K562 (cell line): ENCODE measurements around the gene CDKL1. TPM values are rescaled to one million over a fixed set of nuclear protein-coding genes. Genes with fewer than 3 reads are reported as not detected.
"Not testable (repeated sequence)": the region's sequence is repeated elsewhere in the genome, so short reads cannot be mapped to it uniquely, and the experiment has no call there.

ENCODE experiments used
- ATAC-seq: fragments of 200-7000 bp; cut with Tn5 transposase; 3 replicates; pipeline ENCODE4 v1.9.1; 2020; ENCODE audit warnings: moderate library complexity
- BruUV-seq: library from RNA; stranded (reverse); fragments of 400-500 nt; replicated peaks from 2 replicates; lab custom pipeline; 2021; lab: Mats Ljungman, UMichigan
- CTCF ChIA-PET: fragments of 300-600 bp; formaldehyde crosslinking; extraction: SDS; loops from one replicate; lab custom pipeline; 2021; ENCODE audit warnings: low intra/inter-chr PET ratio; lab: Yijun Ruan, JAX
- POLR2A ChIA-PET: fragments of 300-600, 350-650 bp; sonication (Branson Sonifier 250); formaldehyde crosslinking; extraction: SDS; loops from one replicate; lab custom pipeline; 2021; ENCODE audit warnings: antibody characterized with exemption, inconsistent platforms; lab: Yijun Ruan, JAX
- DNase-seq, 4 experiments: peaks; one replicate each; pipeline versions ENCODE4 v3.0.0 to v3.0.0-alpha.2; 2011 to 2018; ENCODE audit warnings: low spot score in 3 of 4, mixed read lengths in 3 of 4; ENCODE audit errors: extremely low read depth in 1 of 4
- FAIRE-seq: peaks from 2 replicates; lab custom pipeline; 2011; peaks lifted over from hg19 to GRCh38; lab: Jason Lieb, UNC
- H2AFZ ChIP-seq: 2 replicates; pipeline ENCODE4 v1.6.0; 2011; ENCODE audit warnings: low read depth, low read length, control low read depth, inconsistent platforms
- H3K27ac ChIP-seq: fragments of 200-600 bp; 3 replicates; pipeline ENCODE4 v1.8.0; 2011; ENCODE audit warnings: low read depth, mild to moderate bottlenecking, control low read depth, inconsistent platforms, low read length, moderate library complexity, mixed read lengths; ENCODE audit errors: extremely low read depth
- H3K27me3 ChIP-seq, 2 experiments: fragments of 300-600 bp in 1 of 2; 2 replicates in 1 of 2; 3 replicates in 1 of 2; pipeline versions ENCODE4 v1.6.0 to v1.8.0; 2011; ENCODE audit warnings: inconsistent platforms in 2 of 2, low read length in 2 of 2, mild to moderate bottlenecking in 1 of 2, mixed read lengths in 1 of 2, moderate library complexity in 1 of 2; ENCODE audit not compliant: control insufficient read depth in 2 of 2, insufficient read depth in 2 of 2
- H3K36me3 ChIP-seq: fragments of 300-600 bp; 3 replicates; pipeline ENCODE4 v1.8.0; 2011; ENCODE audit warnings: mild to moderate bottlenecking, low read length, inconsistent platforms; ENCODE audit not compliant: control insufficient read depth, insufficient read depth
- H3K4me1 ChIP-seq, 2 experiments: fragments of 200-600 bp in 1 of 2; replicated peaks in 1 of 2; 2 replicates in 1 of 2; 3 replicates in 1 of 2; pipeline versions ENCODE4 v1.5.1 to v1.8.0; 2011; ENCODE audit warnings: inconsistent platforms in 2 of 2, low read length in 2 of 2, mild to moderate bottlenecking in 1 of 2, mixed read lengths in 1 of 2, moderate library complexity in 1 of 2; ENCODE audit not compliant: control insufficient read depth in 2 of 2, insufficient read depth in 2 of 2
- H3K4me2 ChIP-seq: 2 replicates; pipeline ENCODE4 v1.6.1; 2011; ENCODE audit warnings: low read length, control low read depth, inconsistent platforms, mixed read lengths; ENCODE audit not compliant: insufficient read depth
- H3K4me3 ChIP-seq: fragments of 200-600 bp; sonication (generic), shearing (Covaris generic); 2 replicates; pipeline ENCODE4 v1.5.1; 2016; ENCODE audit warnings: control low read depth, inconsistent platforms
- H3K79me2 ChIP-seq: fragments of 200-600 bp; 3 replicates; pipeline ENCODE4 v1.8.0; 2011; ENCODE audit warnings: low read length, inconsistent platforms; ENCODE audit not compliant: control insufficient read depth, insufficient read depth
- H3K9ac ChIP-seq, 2 experiments: 2 replicates each; pipeline versions ENCODE4 v1.6.0 to v1.6.1; 2011; ENCODE audit warnings: low read depth in 2 of 2, low read length in 2 of 2, control low read depth in 1 of 2, inconsistent platforms in 1 of 2, mild to moderate bottlenecking in 1 of 2, mixed read lengths in 1 of 2; ENCODE audit not compliant: insufficient read depth in 1 of 2
- H3K9me1 ChIP-seq: one replicate; pipeline ENCODE4 v1.6.0; 2011; ENCODE audit warnings: inconsistent platforms, mild to moderate bottlenecking, low read length, moderate library complexity; ENCODE audit not compliant: control insufficient read depth, insufficient read depth
- H3K9me3 ChIP-seq: replicated peaks from 2 replicates; pipeline ENCODE4 v1.5.1; 2011; ENCODE audit warnings: low read depth, low read length, inconsistent platforms; ENCODE audit not compliant: control insufficient read depth, insufficient read depth
- H4K20me1 ChIP-seq: replicated peaks from 2 replicates; pipeline ENCODE4 v1.6.1; 2011; ENCODE audit warnings: low read length, inconsistent platforms, mixed read lengths; ENCODE audit not compliant: control insufficient read depth, insufficient read depth
- ATF3 ChIP-seq, 2 experiments: fragments of 450-650 bp in 1 of 2; sonication (generic) in 1 of 2; formaldehyde crosslinking in 1 of 2; IDR thresholded peaks in 1 of 2; conservative IDR thresholded peaks in 1 of 2; 2 replicates each; pipeline versions ENCODE4 v1.6.1 to v1.8.1; 2016 to 2023; ENCODE audit warnings: mild to moderate bottlenecking in 2 of 2, moderate library complexity in 2 of 2, inconsistent platforms in 1 of 2, missing genetic modification reagents in 1 of 2
- ESRRA ChIP-seq: fragments of 450-650 bp; IDR thresholded peaks from 2 replicates; pipeline ENCODE4 v1.6.1; 2014; ENCODE audit warnings: low read depth, mild to moderate bottlenecking, moderate library complexity, borderline replicate concordance
- GATAD2B ChIP-seq: fragments of 450-650 bp; IDR thresholded peaks from 2 replicates; pipeline ENCODE4 v1.6.1; 2017; ENCODE audit warnings: mild to moderate bottlenecking, borderline replicate concordance
- HCFC1 ChIP-seq: IDR thresholded peaks from 2 replicates; pipeline ENCODE4 v1.6.1; 2012; ENCODE audit warnings: low read depth, low read length, improper control_type of control experiment
- HINFP ChIP-seq: fragments of 450-650 bp; conservative IDR thresholded peaks from 2 replicates; pipeline ENCODE4 v1.6.1; 2016; ENCODE audit warnings: missing genetic modification characterization, low read depth, mild to moderate bottlenecking, control low read depth, missing compliant biosample characterization
- MEF2D ChIP-seq: conservative IDR thresholded peaks from 2 replicates; pipeline ENCODE4 v1.6.1; 2016; ENCODE audit warnings: low read depth, missing genetic modification characterization, missing compliant biosample characterization
- PTTG1 ChIP-seq: fragments of 450-650 bp; IDR thresholded peaks from 2 replicates; pipeline ENCODE4 v1.6.1; 2016; ENCODE audit warnings: low read depth, mild to moderate bottlenecking, missing genetic modification characterization, missing compliant biosample characterization
- SAFB ChIP-seq: fragments of 200-400 bp; formaldehyde crosslinking; IDR thresholded peaks from 2 replicates; pipeline ENCODE4 v1.6.1; 2017; ENCODE audit warnings: low read depth, low read length, borderline replicate concordance
- TARDBP ChIP-seq: fragments of 450-650 bp; IDR thresholded peaks from 2 replicates; pipeline ENCODE4 v1.6.1; 2016
- THRAP3 ChIP-seq: fragments of 450-650 bp; IDR thresholded peaks from 2 replicates; pipeline ENCODE4 v1.6.1; 2016; ENCODE audit warnings: mild to moderate bottlenecking, inconsistent platforms, borderline replicate concordance
- ZNF197 ChIP-seq: fragments of 200-800 bp; sonication (Bioruptor generic); IDR thresholded peaks from 2 replicates; pipeline ENCODE4 v1.6.1; 2016; ENCODE audit warnings: low read depth, missing genetic modification characterization, missing compliant biosample characterization
- WGBS: fragments of 100-300 bp; shearing (Covaris generic); methylation state at CpG from one replicate; pipeline ENCODE4 v1.1.6; 2016; ENCODE audit warnings: low coverage, mixed read lengths; ENCODE audit not compliant: insufficient coverage; ENCODE audit errors: missing lambda C conversion rate; 5-methylcytosine and 5-hydroxymethylcytosine counted together
- in situ Hi-C: fragments of 300-500 bp; cut with MboI; formaldehyde crosslinking; loops from 4 replicates; pipeline ENCODE4 v1.15.0; 2018; ENCODE audit warnings: inconsistent platforms, mixed read lengths
- intact Hi-C: fragments of 100-400 bp; cut with micrococcal nuclease; formaldehyde crosslinking; loops from 2 replicates; pipeline ENCODE4 v1.14.2; 2022
- polyA plus RNA-seq, 8 experiments: library from polyadenylated mRNA; depleted of rRNA in 4 of 8; stranded (reverse) in 5 of 8; unstranded in 3 of 8; fragments of >200 nt; fragmentation: Nextera tagmentation in 2 of 8; fragmentation: Illumina TruSeq in 1 of 8; extraction: Ambion mirVana in 2 of 8; extraction: Trizol in 1 of 8; gene quantifications; 2 replicates each; pipeline versions ENCODE4 v1.2.1 to v1.2.3, GENCODE V29; 2011 to 2014; ENCODE audit warnings: inconsistent platforms in 1 of 8, missing spikeins in 1 of 8
- total RNA-seq, 7 experiments: library from RNA; depleted of rRNA in 6 of 7; stranded (reverse); fragments of >200 nt in 6 of 7; fragmentation: Illumina TruSeq in 2 of 7; extraction: Trizol in 2 of 7; gene quantifications; 2 replicates each; pipeline versions ENCODE4 v1.2.1 to v1.2.3, GENCODE V29; 2011 to 2021; ENCODE audit warnings: low replicate concordance in 1 of 7

Gene CDKL1
- total and polyA plus RNA-seq, 9 of the 15 experiments (the other 6 are each of a cell fraction or from before 2014, with no cell fraction given), result 2.3 to 35.0 (median 7.5) TPM

GRCh38 chr14:50365572-50365971, 31.1 kb downstream of the CDKL1 start:
- CTCF ChIA-PET, H2AFZ ChIP-seq, ATAC-seq, H3K79me2 ChIP-seq, DNase-seq, FAIRE-seq, H3K4me2 ChIP-seq, H3K9ac ChIP-seq, in situ Hi-C loops, H3K27me3 ChIP-seq, intact Hi-C loops, H3K4me1 ChIP-seq, H3K9me1 ChIP-seq, H3K4me3 ChIP-seq, H3K36me3 ChIP-seq, BruUV-seq, H4K20me1 ChIP-seq, H3K27ac ChIP-seq, H3K9me3 ChIP-seq: not testable (repeated sequence)
- POLR2A ChIA-PET, result interaction anchor here (0.9 to 1.0 kb wide), 2 partner anchors 9 to 13 kb away, joined by 3 read pairs; no protein-coding TSS in a partner anchor
- WGBS, result 78% methylated on average over 5 of the region's 7 CpGs

GRCh38 chr14:50364792-50365191, 31.9 kb downstream of the CDKL1 start:
- Histone ChIP-seq H3K27me3 (no peaks in the 10 kb centered on the region), H3K9ac (no peak overlapping the region), H3K9me1 (no peaks in the 10 kb centered on the region), H4K20me1 (no peaks in the 10 kb centered on the region), H3K36me3 (no peaks in the 10 kb centered on the region), H3K79me2 (no peaks in the 10 kb centered on the region), H3K4me3 (no peak overlapping the region), H3K9me3 (no peaks in the 10 kb centered on the region), H3K4me2 (no peak overlapping the region), H3K27ac (no peak overlapping the region), H3K4me1 (peaks cover 9 to 10% of the 10 kb centered on the region in 2 experiments; a peak in 3 of 5 replicates), H2AFZ (no peak overlapping the region)
- POLR2A ChIA-PET, result interaction anchor here (0.5 to 1.0 kb wide), 2 partner anchors 10 to 12 kb away, joined by 3 read pairs; no protein-coding TSS in a partner anchor
- BruUV-seq, result no TSS peak
- CTCF ChIA-PET, result no interaction called here
- ATAC-seq, result no peak
- intact Hi-C loops, result no loop called here
- in situ Hi-C loops, result no loop called here
- no peak for DNase-seq
- no peak for FAIRE-seq
- 75% methylated on average over 1 of the region's 1 CpG for WGBS
- TF ChIP-seq PTTG1 (no peak), SAFB (no peak), ESRRA (no peak), HINFP (tag) (no peak), THRAP3 (no peak), HCFC1 (no peak), MEF2D (tag) (no peak), ATF3 (IDR thresholded peaks at IDR 0.05) (no peak), ATF3 (CRISPR knock-in tag; conservative IDR thresholded peaks at IDR 0.05) (no peak), TARDBP (no peak), GATAD2B (no peak), ZNF197 (CRISPR knock-in tag) (no peak)
